HG03045 (cell line): Measurements from ENCODE around the gene APOH.

Source experiments
- ATAC-seq: cut with Tn5 transposase; IDR thresholded peaks from one replicate; pipeline ENCODE4 v1.9.1; 2021; ENCODE audit warnings: mild to moderate bottlenecking, moderate library complexity; ENCODE audit not compliant: unreplicated experiment

APOH gene

DNA sequence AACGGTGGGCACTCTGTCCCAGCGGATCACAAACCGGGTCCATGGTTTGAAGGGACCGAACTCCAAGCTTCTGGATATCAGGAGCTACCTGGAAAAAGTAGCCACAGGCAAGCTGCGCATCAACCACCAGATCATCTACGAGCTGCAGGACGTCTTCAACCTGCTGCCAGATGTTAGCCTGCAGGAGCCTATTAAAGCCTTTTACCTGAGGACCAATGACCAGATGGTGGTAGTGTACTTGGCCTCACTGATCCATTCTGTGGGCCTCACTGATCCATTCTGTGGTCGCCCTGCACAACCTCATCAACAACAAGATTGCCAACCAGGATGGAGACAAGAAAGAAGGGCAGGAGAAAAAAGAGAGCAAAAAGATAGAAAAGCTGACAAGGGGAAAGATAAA lies 31.0 kb downstream of the APOH start:
- no peak for ATAC-seq

DNA sequence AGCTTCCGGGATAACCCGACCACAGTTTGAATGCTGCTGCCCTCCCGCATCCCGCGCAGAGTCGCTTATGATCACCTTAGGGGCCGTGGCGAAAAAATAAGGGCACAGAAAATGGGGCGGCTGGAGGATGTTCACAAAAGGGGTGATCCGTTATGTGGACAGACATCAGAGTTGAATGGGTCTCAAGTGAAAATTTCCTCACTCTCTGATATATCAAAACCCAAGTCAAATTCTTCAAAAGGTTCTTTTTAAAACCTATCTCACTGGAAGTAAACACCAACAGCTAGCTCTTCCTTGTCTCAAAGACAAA lies 36.9 kb downstream of the APOH start:
- no peak for ATAC-seq

DNA sequence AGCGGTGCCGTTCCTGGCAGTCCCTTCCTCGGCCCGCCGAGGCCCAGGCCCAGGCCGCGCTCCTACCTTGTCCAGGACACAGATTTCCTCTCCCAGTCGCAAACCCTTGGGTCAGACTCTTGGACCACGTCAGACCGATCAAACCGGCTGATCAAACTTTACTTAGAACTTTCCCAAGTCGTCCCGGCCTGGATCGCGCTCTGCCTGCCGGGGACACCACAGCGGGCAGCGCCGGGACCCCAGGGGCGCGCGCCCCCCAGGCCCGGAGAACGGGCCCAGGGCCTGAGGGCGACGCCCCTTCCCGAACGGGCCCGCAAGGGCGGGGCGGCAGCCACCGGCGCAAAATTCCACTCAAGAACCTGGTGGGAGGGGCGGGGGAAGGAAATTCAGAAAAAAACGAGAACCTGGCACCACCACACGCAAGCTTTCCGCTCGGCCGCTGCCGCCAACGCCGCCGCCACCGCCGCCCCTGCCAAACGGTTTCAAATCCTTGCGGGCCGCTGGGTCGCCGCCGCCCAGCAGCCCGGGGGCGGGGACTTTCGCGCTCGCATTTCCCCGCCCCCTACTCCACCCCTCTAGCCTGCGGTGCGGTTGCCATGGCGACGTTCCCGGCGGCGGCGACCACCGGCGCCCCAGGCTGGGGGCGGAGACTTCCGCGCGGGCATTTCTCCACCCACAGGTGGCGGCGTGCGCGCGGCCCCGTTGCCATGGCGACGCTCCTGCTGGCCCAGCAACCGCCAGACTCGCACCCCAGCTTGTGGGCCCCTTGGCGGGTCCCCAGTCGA lies 37.4 kb downstream of the APOH start, which contains the start of gene CEP112:
CEP112 (minus strand) TSS at position 541 of the 785 bp plus-strand sequence.
- peak; percentile 76 for ATAC-seq

DNA sequence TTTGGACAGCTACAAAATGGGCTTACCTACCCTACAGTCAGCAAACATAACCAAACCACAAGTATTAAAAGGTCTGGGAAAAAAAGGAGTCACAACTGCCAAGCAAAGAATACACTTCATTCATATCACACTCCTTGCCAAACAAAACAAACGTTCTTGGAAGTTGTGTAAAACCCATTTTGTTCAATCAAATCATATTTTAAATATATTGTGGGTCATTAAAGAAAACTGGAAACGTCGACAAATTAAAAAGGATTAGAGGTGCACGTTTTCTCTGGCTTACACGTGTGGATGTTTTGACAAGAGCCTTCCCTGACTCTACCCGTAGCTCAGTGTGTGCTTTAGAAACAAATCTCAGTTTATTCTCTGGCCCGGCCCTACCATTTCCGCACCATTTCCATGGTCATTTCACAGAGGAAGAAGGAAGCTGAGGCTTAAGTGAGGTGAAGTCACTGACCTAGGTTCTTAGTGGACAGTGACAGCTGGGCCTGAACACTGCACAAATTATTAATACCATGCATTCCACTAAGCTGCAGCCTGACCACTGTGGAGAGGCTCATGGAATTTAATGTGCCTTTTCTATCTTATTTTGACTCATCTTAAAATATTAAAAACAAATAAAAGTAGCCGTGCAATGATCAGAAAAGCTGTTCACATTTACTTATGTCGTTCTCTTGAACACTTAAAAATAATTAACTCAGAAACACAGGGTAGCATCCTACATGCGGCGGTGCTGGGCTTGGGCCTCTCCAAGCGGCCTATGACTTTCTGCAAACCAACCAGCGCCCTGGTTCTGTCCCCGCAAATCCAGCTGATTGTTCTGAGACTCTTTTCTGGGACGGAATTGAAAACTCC lies 38.2 kb downstream of the APOH start:
- no peak for ATAC-seq

DNA sequence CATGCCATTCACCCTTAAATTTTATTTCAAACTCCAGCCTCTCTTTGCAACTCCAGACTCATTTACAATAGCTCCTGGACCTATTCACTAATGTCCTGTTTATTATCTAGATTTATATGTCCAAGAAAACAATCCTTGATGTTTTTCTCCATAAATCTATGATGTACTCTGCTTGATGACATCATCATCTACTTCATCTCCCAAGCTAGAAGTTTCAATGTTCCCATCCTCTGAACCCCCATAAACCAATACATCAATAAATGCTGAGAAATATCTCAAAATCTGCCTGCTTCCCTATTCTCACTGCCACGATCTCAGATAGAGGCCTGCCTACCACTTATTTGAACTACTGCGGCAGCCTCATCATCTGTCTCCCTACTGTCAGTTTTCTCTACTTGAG lies 41.5 kb downstream of the APOH start:
- ATAC-seq, result no peak

DNA sequence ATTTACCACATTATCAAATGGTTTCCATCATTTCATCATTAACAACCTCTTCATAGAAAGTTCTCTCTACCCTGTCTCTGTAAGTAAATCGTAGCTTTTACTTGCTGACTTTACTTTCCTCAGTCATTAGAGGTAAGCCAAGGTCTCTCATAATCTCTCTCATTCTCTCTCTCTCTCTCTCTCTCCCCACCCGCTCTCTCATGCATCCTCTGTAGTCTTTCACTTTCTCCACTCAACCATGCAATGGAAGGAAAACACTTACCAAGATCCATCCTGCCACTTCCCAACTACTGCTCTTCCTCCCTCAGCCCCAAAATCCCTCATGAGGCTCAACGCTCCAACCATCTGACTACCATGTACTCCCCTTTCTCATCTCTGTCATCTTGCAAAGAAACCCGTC lies 43.4 kb downstream of the APOH start:
- ATAC-seq, result no peak

DNA sequence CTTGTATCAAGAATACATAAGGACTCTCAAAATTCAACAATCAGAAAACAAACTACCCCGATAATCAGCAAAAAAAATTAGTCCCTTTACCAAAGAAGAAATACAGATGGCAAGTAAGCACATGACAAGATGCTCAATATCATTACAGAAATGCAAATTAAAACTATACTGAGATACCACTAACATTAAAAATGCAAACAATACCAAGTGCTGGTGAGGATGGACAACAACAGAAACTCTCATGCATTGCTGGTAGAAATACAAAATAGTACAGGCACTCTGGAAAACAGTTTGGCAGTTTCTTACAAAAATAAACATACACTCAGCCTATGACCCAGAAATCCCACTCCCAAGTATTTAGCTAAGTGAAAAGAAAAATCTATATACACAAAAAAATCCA lies 44.8 kb downstream of the APOH start:
- no peak for ATAC-seq

DNA sequence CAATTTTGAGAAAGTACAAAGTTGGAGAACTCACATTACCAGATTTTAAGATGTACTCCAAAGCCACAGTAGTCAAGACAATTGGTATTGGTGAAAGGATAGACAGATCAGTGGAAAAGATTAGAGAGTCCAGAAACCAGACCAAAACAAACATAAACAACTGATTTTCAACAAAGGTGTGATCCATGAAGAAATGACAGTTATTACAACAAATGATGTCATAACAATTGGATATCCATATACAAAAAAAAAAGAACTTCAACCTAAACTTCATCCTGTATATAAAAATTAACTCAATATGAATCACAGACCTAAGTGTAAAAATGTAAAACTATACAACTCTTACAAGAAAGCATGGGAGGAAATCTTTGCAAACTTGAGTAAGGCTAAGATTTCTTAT lies 45.7 kb downstream of the APOH start:
- no peak for ATAC-seq

DNA sequence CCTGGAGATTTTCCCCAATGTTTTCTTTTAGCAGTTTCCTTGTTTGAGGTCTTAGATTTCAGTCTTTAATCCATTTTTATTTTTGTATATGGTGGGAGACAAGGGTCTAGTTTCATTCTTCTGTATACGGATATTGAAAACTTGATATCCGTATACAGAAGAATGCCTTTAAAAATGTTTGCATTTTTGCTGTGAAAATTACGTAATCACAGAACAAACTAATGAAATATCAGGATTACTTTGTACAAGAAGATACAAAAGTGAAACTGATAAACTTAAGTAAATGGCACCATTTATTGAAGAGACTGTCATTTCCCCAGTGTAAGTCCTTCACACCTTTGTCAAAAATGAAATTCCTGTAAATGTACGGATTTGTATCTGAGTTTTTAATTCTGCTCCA lies 50.6 kb downstream of the APOH start:
- no peak for ATAC-seq

DNA sequence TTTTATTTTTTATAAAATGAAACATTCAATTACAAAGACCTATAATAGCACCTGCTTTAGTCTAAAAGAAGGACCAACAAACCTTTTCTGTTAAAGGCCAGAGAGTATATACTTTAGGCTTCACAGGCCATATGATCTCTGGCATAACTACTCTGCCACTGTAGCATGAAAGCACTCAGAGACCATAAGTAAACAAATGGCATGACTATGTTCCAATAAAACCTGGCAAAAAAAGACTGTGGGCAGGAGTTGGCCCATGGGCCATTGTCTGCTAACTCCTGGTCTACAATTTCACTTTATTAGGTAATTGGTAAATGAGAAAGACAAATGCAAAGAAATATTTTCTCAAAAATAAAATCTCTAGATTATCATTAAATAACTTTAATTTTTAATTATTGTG lies 52.2 kb downstream of the APOH start:
- ATAC-seq, result no peak

DNA sequence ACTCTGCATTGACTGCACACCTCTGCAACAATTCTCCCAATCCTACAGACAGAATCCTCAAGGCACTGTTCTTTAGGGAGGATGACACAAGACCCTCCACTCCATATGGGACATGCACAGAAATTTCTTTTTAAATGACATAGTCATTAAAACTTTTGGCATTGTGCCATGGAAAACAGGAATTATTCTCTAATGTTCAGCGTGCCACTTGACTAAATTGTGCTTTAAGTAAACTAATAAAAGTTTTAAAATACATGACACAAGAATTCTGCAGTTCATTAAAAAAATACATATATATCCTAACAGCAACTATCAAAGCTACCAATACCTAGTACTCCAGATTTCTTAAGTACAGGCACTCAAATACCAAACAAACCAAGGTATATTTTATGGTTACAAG lies 53.3 kb downstream of the APOH start:
- ATAC-seq, result no peak

DNA sequence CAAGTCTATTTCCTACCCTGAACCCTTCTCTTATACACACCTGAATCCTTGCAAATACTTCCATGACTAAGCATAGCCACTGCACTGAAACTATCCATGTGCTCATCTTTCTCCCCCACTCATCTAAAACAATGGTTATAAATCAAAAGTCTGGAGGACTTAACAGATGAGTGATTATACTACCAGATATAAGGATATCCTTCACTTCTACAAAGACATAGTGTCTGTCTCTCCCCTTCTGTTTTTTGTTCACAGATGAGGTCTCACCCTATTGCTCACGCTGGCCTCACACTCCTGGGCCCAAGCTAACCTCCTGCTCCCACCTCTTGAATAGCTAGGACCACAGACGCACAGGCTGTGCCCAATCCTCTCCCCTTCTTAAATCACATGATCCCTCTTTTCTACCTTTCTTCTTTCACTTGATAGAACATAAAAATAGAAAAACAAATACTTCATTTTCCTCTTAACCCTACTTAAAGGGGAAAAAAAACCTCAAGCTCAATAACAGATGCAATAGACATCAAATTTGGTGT lies 56.5 kb downstream of the APOH start:
- ATAC-seq, result no peak

DNA sequence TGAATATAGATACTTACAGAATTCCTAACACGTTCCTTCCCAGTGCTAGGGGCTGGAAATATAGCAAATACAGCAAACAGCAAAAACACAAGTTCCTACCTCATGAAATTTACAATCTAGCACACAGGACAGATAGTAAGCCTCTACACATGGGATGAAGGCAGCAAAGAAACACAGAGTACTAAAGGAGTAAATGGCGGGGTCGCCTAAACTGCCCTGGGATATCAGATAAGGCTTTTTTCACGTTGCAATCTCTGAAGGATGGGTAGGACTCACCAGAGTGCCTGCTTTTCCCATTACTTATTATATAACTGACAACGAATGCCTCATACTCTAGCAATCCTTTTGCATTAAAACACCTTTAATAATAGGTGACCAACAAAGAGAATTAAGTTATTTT lies 57.1 kb downstream of the APOH start:
- no peak for ATAC-seq

DNA sequence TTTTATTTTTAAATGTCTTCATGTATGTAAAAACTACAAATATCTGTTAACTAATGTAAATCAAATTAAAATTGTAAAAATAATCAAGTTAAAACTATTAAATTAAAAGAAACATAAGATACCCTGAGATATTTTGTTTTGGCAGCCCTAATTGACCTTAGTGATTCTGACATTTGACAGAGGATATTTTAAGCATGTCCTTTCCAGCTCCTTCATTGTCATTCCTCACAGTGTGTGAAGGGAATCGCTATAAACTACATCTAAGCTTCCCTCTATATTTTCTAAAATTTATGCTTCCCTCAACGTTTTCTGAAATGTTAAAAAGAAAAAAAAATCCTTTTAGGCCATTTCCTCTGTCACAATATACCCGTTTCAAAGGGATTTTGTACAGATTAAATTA lies 57.5 kb downstream of the APOH start:
- ATAC-seq, result no peak

DNA sequence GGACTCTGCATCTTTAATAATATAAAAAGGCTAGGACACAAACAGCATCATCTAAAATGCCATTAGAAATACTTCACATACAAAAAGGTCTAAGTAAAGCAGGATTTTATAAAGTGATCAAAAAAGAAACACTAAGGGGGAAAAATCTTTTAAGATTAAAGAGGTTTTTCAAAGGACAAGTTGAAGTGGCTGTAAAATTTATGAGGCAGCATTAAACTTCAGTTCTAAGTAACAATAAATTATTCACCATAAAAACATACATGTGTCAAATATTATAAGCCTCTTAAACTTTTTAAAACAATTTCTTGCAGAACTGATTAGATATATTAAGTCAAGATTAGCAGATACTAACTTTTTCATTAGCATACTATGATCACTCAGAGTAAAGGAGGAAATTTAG lies 58.0 kb downstream of the APOH start:
- no peak for ATAC-seq

DNA sequence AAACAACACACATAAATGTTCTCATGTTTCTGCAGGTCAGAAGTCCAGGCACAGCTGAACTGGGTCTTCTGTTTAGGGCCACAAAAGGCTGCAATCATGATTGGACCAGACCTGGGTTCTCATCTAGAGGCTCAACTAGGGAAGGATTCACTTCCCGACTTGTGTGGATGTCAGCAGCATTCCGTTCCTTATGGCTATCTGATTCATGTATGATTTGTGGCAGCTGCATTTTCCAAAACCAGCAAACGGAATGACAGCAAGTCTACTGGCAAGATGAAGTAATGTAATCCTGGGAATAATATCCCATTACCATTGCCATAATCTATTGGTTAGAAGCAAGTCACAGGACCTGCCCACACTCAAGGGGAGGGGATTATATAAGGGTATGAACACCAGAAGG lies 59.4 kb downstream of the APOH start:
- ATAC-seq, result no peak

DNA sequence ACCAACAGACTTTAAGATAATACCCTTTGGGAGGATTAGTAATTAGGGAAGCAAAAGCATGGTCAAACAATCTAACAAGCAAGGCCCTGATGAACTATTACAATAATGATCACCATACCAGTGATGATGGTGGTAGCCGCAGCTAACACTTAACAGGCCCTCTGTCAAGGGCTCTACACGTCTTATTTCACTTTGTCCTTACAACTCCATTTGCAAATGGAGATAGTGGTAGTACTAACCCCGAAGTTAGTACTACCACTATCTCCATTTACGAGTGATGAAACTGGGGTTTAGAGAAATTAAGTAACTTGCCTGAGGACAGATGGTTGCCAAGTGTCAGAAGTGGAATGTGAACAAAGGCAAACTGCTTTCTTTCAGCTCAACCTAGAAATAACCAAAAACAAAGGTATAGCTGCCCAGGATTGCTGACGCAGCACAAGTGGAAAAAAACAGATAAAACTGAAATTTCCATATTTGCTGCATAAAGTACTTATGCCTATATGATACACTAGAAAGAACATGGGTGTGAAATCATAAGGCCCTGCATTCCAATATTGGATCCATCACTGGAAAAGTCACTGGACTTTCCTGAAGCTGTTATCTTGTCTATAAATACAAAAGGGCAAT lies 61.9 kb downstream of the APOH start:
- no peak for ATAC-seq

DNA sequence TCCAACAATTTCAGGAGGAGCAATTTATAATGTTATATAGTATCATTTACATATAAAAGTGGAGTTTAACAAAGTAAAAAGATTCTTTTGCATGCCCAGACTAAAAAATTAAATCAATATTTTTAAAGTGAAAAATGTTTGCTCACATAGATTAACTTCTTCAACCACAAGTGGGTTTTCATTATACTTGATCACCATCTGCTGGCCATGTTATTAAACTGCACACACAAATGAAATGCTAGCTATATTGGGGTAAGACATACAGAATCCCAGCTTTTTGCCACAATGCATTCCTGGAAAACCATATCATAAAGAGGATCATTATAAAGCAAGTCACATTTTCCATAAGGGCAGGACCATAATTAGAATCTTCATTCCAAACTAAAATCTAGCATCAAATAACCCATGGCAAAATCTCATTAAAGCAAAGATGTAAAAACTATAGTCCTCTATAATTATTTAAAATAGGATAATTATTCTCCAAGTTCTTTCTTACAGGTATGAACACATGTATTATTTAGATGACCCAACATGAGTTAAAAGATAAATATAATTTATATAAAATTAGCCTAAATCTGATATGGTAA lies 63.6 kb downstream of the APOH start:
- no peak for ATAC-seq
